OCI-LY7 (cell line): ENCODE data around the gene IRAK1. TPM values are rescaled to one million over a fixed set of nuclear protein-coding genes. Genes with fewer than 3 reads are reported as not detected.

Source experiments
- BruUV-seq: library from RNA; stranded (reverse); fragments of 400-500 nt; replicated peaks from 2 replicates; lab custom pipeline; 2021; lab: Mats Ljungman, UMichigan
- CTCF ChIA-PET: fragments of 300-600 bp; sonication (Branson Sonifier 250); formaldehyde crosslinking; loops from one replicate; lab custom pipeline; 2022; ENCODE audit warnings: antibody characterized with exemption; ENCODE audit not compliant: unreplicated experiment; lab: Charles Lee
- POLR2A ChIA-PET: fragments of 300-600 bp; sonication (Branson Sonifier 250); formaldehyde crosslinking; loops from one replicate; lab custom pipeline; 2022; ENCODE audit warnings: antibody characterized with exemption; lab: Charles Lee
- DNase-seq: peaks from one replicate; pipeline ENCODE4 v3.0.0-alpha.2; 2015; ENCODE audit warnings: low spot score
- H2AFZ ChIP-seq: fragments of 200-600 bp; sonication (generic), shearing (Covaris generic); 2 replicates; pipeline ENCODE4 v1.6.1; 2014; ENCODE audit warnings: mild to moderate bottlenecking, antibody characterized with exemption, low read length, moderate library complexity
- H3K27ac ChIP-seq: fragments of 200-600 bp; sonication (generic); 2 replicates; pipeline ENCODE4 v1.5.1; 2014; ENCODE audit warnings: mixed run types, low read depth, mild to moderate bottlenecking, moderate library complexity, low read length, inconsistent platforms; ENCODE audit not compliant: poor library complexity, severe bottlenecking
- H3K36me3 ChIP-seq: fragments of 200-600 bp; sonication (generic); 2 replicates; pipeline ENCODE4 v1.6.1; 2014; ENCODE audit warnings: mild to moderate bottlenecking, antibody characterized with exemption, low read length, moderate library complexity, mixed read lengths; ENCODE audit not compliant: insufficient read depth
- H3K4me1 ChIP-seq: fragments of 200-600 bp; sonication (generic); 2 replicates; pipeline ENCODE4 v1.5.1; 2014; ENCODE audit warnings: mild to moderate bottlenecking, low read length; ENCODE audit not compliant: insufficient read depth, poor library complexity, severe bottlenecking
- H3K4me2 ChIP-seq: fragments of 200-600 bp; sonication (generic); 2 replicates; pipeline ENCODE4 v1.6.1; 2014; ENCODE audit warnings: mild to moderate bottlenecking, low read length
- H3K4me3 ChIP-seq: fragments of 200-600 bp; sonication (generic); 2 replicates; pipeline ENCODE4 v1.5.1; 2014; ENCODE audit warnings: mild to moderate bottlenecking, low read depth, low read length; ENCODE audit not compliant: poor library complexity, severe bottlenecking
- H3K79me2 ChIP-seq: fragments of 200-600 bp; sonication (generic); 2 replicates; pipeline ENCODE4 v1.6.1; 2016; ENCODE audit warnings: low read depth, mild to moderate bottlenecking, low read length, moderate library complexity, mixed read lengths; ENCODE audit not compliant: insufficient read depth
- H3K9me2 ChIP-seq: fragments of 200-600 bp; sonication (generic); 2 replicates; pipeline ENCODE4 v1.6.1; 2016; ENCODE audit warnings: mild to moderate bottlenecking, low read length, mixed read lengths; ENCODE audit not compliant: insufficient read depth
- H3K9me3 ChIP-seq: fragments of 200-600 bp; sonication (generic); 2 replicates; pipeline ENCODE4 v1.6.1; 2014; ENCODE audit warnings: mild to moderate bottlenecking, mixed run types, low read length, mixed read lengths
- H4K20me1 ChIP-seq: fragments of 200-600 bp; sonication (generic); 2 replicates; pipeline ENCODE4 v1.6.1; 2014; ENCODE audit warnings: mild to moderate bottlenecking, antibody characterized with exemption, low read length, moderate library complexity, mixed read lengths; ENCODE audit not compliant: insufficient read depth
- CTCF ChIP-seq: fragments of 200-600 bp; sonication (generic); conservative IDR thresholded peaks from 2 replicates; pipeline ENCODE4 v1.5.1; 2014; ENCODE audit warnings: mild to moderate bottlenecking, antibody characterized with exemption, low read length, moderate library complexity, mixed read lengths
- EZH2phosphoT487 ChIP-seq: fragments of 200-600 bp; sonication (generic); IDR thresholded peaks from 2 replicates; pipeline ENCODE4 v1.6.1; 2018; ENCODE audit warnings: low read depth, borderline replicate concordance, mild to moderate bottlenecking, mixed run types, antibody characterized with exemption, low read length, moderate library complexity, mixed read lengths
- intact Hi-C: fragments of 100-400 bp; cut with micrococcal nuclease; formaldehyde crosslinking; loops from one replicate; pipeline ENCODE4 v1.10.0; 2022; ENCODE audit not compliant: unreplicated experiment
- total RNA-seq, 2 experiments: library from RNA; depleted of rRNA in 1 of 2; stranded (reverse); fragments of >200 nt in 1 of 2; shearing (Covaris generic) in 1 of 2; gene quantifications; 2 replicates each; pipeline ENCODE4 v1.2.3, GENCODE V29; 2014 to 2022

Gene IRAK1
- total RNA-seq, 2 experiments from 2014 or later, result 75.5 to 136 TPM

- CTCF ChIA-PET, result interaction anchor here (0.9 to 1.4 kb wide), 2 partner anchors 42 to 44 kb away, joined by 3 read pairs; no protein-coding TSS in a partner anchor
- TF ChIP-seq EZH2phosphoT487 (no peak), CTCF (peak; percentile 9; the same call in 1 of the 2 replicates)
- peaks cover 14% of the 10 kb centered on the region; the same call in 1 of the 2 replicates for H4K20me1 ChIP-seq
- peak overlapping the region; percentile 89 for H3K27ac ChIP-seq
- intact Hi-C loops, result loop anchor here (5.0 kb wide), 1 partner anchor 177 kb away; the partner anchor contains the start of genes IDH3G and SSR4
- peaks cover 71% of the 10 kb centered on the region for H3K79me2 ChIP-seq
- peak overlapping the region; percentile 100 for H3K4me2 ChIP-seq
- no peaks in the 10 kb centered on the region for H3K9me3 ChIP-seq
- H3K36me3 ChIP-seq, result peaks cover 55% of the 10 kb centered on the region
- H3K9me2 ChIP-seq, result no peaks in the 10 kb centered on the region
- no peak overlapping the region for H2AFZ ChIP-seq
- peaks cover 43% of the 10 kb centered on the region for H3K4me1 ChIP-seq
- BruUV-seq, result no TSS peak
- POLR2A ChIA-PET, result interaction anchor here (0.6 to 5.4 kb wide), 6 partner anchors 9 to 175 kb away, joined by 3 to 33 read pairs (median 3); partner anchors contain the start of genes ARHGAP4, IDH3G and SSR4
- DNase-seq, result peak; percentile 21
- H3K4me3 ChIP-seq, result peak overlapping the region; percentile 78
Measured at GRCh38 chrX:153969125-153969903, 50.4 kb downstream of the IRAK1 start.

- peak overlapping the region; percentile 78 for H3K4me3 ChIP-seq
- CTCF ChIA-PET, result interaction anchor here (1.1 to 1.4 kb wide), 2 partner anchors 22 to 42 kb away, joined by 3 read pairs; no protein-coding TSS in a partner anchor
- POLR2A ChIA-PET, result interaction anchor here (0.7 to 5.4 kb wide), 6 partner anchors 9 to 250 kb away, joined by 3 to 33 read pairs (median 3); partner anchors contain the start of gene ARHGAP4
- peaks cover 14% of the 10 kb centered on the region; the same call in 1 of the 2 replicates for H4K20me1 ChIP-seq
- DNase-seq, result peak; percentile 82
- peaks cover 61% of the 10 kb centered on the region for H3K36me3 ChIP-seq
- H3K4me2 ChIP-seq, result peak overlapping the region; percentile 100
- H2AFZ ChIP-seq, result no peak overlapping the region
- no peaks in the 10 kb centered on the region for H3K9me3 ChIP-seq
- BruUV-seq, result no TSS peak
- peaks cover 76% of the 10 kb centered on the region for H3K79me2 ChIP-seq
- intact Hi-C loops, result loop anchor here (5.0 kb wide), 1 partner anchor 176 kb away; the partner anchor contains the start of genes IDH3G and SSR4
- no peaks in the 10 kb centered on the region for H3K9me2 ChIP-seq
- TF ChIP-seq EZH2phosphoT487 (no peak), CTCF (peak; percentile 59; the same call in 1 of the 2 replicates)
- peaks cover 37% of the 10 kb centered on the region for H3K4me1 ChIP-seq
- peak overlapping the region; percentile 89 for H3K27ac ChIP-seq
Measured at GRCh38 chrX:153968754-153969124, 51.0 kb downstream of the IRAK1 start.
